PC-9 (cell line): ENCODE measurements around the gene C1QL4. TPM values are rescaled to one million over a fixed set of nuclear protein-coding genes. Genes with fewer than 3 reads are reported as not detected.

Source experiments
- BruUV-seq: library from RNA; stranded (reverse); fragments of 400-500 nt; replicated peaks from 2 replicates; lab custom pipeline; 2021; lab: Mats Ljungman, UMichigan
- CTCF ChIA-PET: fragments of 300-600 bp; sonication (Branson Sonifier 250); formaldehyde crosslinking; loops from one replicate; lab custom pipeline; 2022; ENCODE audit warnings: antibody characterized with exemption; lab: Charles Lee
- POLR2A ChIA-PET: fragments of 300-600 bp; sonication (Branson Sonifier 250); formaldehyde crosslinking; loops from one replicate; lab custom pipeline; 2022; ENCODE audit warnings: antibody characterized with exemption; ENCODE audit not compliant: unreplicated experiment; lab: Charles Lee
- DNase-seq, 2 experiments: peaks; one replicate each; pipeline versions ENCODE4 v3.0.0 to v3.0.0-alpha.2; 2015 to 2022; ENCODE audit warnings: mixed read lengths in 1 of 2
- H2AFZ ChIP-seq: fragments of 200-600 bp; sonication (generic); 2 replicates; pipeline ENCODE4 v1.8.1; 2017; ENCODE audit warnings: antibody characterized with exemption
- H3F3A ChIP-seq: fragments of 200-600 bp; sonication (generic); 2 replicates; pipeline ENCODE4 v1.8.1; 2017; ENCODE audit warnings: antibody characterized with exemption, mild to moderate bottlenecking, low read depth; ENCODE audit not compliant: insufficient read depth
- H3K27ac ChIP-seq: fragments of 200-600 bp; sonication (generic); 2 replicates; pipeline ENCODE4 v1.6.1; 2016; ENCODE audit warnings: mixed run types
- H3K27me3 ChIP-seq: fragments of 200-600 bp; sonication (generic); 2 replicates; pipeline ENCODE4 v1.6.1; 2016; ENCODE audit warnings: low read depth, mixed run types; ENCODE audit not compliant: insufficient read depth
- H3K36me3 ChIP-seq: fragments of 200-600 bp; sonication (generic); 2 replicates; pipeline ENCODE4 v1.6.1; 2016; ENCODE audit warnings: low read depth, mixed run types
- H3K4me1 ChIP-seq: fragments of 200-600 bp; sonication (generic); replicated peaks from 2 replicates; pipeline ENCODE4 v1.6.1; 2016; ENCODE audit warnings: mixed run types; ENCODE audit not compliant: insufficient read depth
- H3K4me2 ChIP-seq: fragments of 200-600 bp; sonication (generic); 2 replicates; pipeline ENCODE4 v1.6.1; 2017; ENCODE audit warnings: mixed run types
- H3K4me3 ChIP-seq: fragments of 200-600 bp; sonication (generic); 2 replicates; pipeline ENCODE4 v1.6.1; 2016; ENCODE audit warnings: mixed run types
- H3K79me2 ChIP-seq: fragments of 200-600 bp; sonication (generic); 2 replicates; pipeline ENCODE4 v1.6.1; 2017; ENCODE audit warnings: low read depth, mixed run types
- H3K9me2 ChIP-seq: fragments of 200-600 bp; sonication (generic); 2 replicates; pipeline ENCODE4 v1.8.1; 2017; ENCODE audit warnings: mild to moderate bottlenecking; ENCODE audit not compliant: insufficient read depth
- H3K9me3 ChIP-seq: fragments of 200-600 bp; sonication (generic); 2 replicates; pipeline ENCODE4 v1.8.1; 2016; ENCODE audit warnings: low read depth; ENCODE audit not compliant: insufficient read depth
- H4K20me1 ChIP-seq: fragments of 200-600 bp; sonication (generic); 2 replicates; pipeline ENCODE4 v1.8.1; 2017; ENCODE audit not compliant: insufficient read depth
- EZH2 ChIP-seq: fragments of 200-600 bp; sonication (generic); IDR thresholded peaks from 2 replicates; pipeline ENCODE4 v1.8.0; 2017; ENCODE audit warnings: antibody characterized with exemption, low read depth
- intact Hi-C: fragments of 100-400 bp; cut with micrococcal nuclease; formaldehyde crosslinking; loops from one replicate; pipeline ENCODE4 v1.10.0; 2022; ENCODE audit not compliant: unreplicated experiment
- total RNA-seq: library from RNA; stranded (reverse); gene quantifications from 2 replicates; pipeline ENCODE4 v1.2.3, GENCODE V29; 2021
- TF ChIP-seq, protein P1 (sequence below): fragments of 200-600 bp; sonication (generic); conservative IDR thresholded peaks from 2 replicates; pipeline ENCODE4 v1.6.1; 2017; ENCODE audit warnings: mixed run types, antibody characterized with exemption, mild to moderate bottlenecking, moderate library complexity

The C1QL4 gene
- total RNA-seq, 1 experiment from 2014 or later = 0.22 TPM

- Histone ChIP-seq H3K4me2 (peak overlapping the region; percentile 90), H2AFZ (peak overlapping the region; percentile 71; the same call in 1 of the 2 replicates), H3K4me3 (peak overlapping the region; percentile 62), H3K27ac (no peak overlapping the region), H3K9me3 (no peaks in the 10 kb centered on the region), H3K9me2 (no peaks in the 10 kb centered on the region), H3K4me1 (peaks cover 28% of the 10 kb centered on the region), H3K79me2 (no peaks in the 10 kb centered on the region), H3F3A (no peaks in the 10 kb centered on the region), H3K27me3 (peaks cover 37% of the 10 kb centered on the region), H3K36me3 (no peaks in the 10 kb centered on the region), H4K20me1 (no peaks in the 10 kb centered on the region)
- TF ChIP-seq, protein P1, sequence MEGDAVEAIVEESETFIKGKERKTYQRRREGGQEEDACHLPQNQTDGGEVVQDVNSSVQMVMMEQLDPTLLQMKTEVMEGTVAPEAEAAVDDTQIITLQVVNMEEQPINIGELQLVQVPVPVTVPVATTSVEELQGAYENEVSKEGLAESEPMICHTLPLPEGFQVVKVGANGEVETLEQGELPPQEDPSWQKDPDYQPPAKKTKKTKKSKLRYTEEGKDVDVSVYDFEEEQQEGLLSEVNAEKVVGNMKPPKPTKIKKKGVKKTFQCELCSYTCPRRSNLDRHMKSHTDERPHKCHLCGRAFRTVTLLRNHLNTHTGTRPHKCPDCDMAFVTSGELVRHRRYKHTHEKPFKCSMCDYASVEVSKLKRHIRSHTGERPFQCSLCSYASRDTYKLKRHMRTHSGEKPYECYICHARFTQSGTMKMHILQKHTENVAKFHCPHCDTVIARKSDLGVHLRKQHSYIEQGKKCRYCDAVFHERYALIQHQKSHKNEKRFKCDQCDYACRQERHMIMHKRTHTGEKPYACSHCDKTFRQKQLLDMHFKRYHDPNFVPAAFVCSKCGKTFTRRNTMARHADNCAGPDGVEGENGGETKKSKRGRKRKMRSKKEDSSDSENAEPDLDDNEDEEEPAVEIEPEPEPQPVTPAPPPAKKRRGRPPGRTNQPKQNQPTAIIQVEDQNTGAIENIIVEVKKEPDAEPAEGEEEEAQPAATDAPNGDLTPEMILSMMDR = peak; percentile 98
- TF ChIP-seq EZH2 = no peak
- no TSS peak for BruUV-seq
- peak in 1 of 2 experiments; percentile 88 for DNase-seq
- POLR2A ChIA-PET = interaction anchor here (0.5 to 0.7 kb wide), 5 partner anchors 19 to 393 kb away, joined by 3 to 7 read pairs (median 4); no protein-coding TSS in a partner anchor
- CTCF ChIA-PET = interaction anchor here (0.6 to 2.2 kb wide), 14 partner anchors 8 to 494 kb away, joined by 3 to 11 read pairs (median 5); partner anchors contain the start of genes C1QL4, SPATS2, TROAP and TUBA1C
- intact Hi-C loops = loop anchor here (2.0 to 5.0 kb wide), 2 partner anchors 59 to 275 kb away; partner anchors contain the start of gene PRPF40B
Observed at GRCh38 chr12:49347311-49348193, 10.6 kb upstream of the C1QL4 start.

DNA sequence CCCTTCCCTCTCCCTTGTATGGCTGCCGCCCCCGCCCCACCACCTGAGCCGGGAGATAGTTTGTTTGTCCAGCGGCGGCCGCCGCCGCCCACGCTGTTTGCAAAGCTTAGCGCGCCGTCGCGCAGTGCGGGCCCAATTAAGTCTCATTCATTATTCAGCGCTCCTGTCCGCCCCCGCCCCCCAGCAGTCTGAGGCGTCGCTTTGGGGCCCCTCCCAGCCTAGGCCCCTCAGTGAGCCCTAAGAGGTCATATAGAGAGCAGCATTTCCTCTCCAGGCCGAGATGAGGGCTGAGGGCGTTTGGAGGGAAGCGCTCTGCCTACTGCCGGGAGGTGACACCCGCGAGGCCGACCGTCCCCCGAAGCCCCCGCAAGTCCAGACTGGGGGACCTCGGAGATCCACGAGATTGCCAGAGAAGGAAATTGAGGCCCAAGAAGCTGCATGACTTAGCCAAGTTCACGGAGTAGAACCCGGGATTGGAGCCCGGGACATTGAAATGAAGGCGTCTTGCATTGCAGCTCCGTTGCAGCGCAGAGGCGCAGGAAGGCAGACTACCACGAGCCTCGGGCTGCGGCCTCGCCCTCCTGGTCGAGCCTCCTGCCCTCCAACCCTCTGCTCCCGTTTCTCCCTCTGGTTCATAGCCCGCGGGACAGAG, 9.8 kb upstream of the C1QL4 start, which contains the start of gene DNAJC22:
Gene DNAJC22, plus strand, starts transcription at position 230 of the 652 bp plus-strand sequence. CDS start 1,985 bp downstream, outside the sequence.
- Histone ChIP-seq H3K9me3 (no peaks in the 10 kb centered on the region), H3K4me3 (peak within 1 kb of the TSS; percentile 62), H3K4me2 (peak within 1 kb of the TSS; percentile 90), H3K4me1 (peaks cover 28% of the 10 kb centered on the region), H4K20me1 (no peaks in the 10 kb centered on the region), H3K27me3 (peaks cover 45% of the 10 kb centered on the region), H3K27ac (no peak within 1 kb of the TSS), H3K36me3 (no peaks in the 10 kb centered on the region), H3K79me2 (no peaks in the 10 kb centered on the region), H3F3A (peaks cover 4% of the 10 kb centered on the region; the same call in 1 of the 2 replicates), H2AFZ (peak within 1 kb of the TSS; percentile 71), H3K9me2 (no peaks in the 10 kb centered on the region)
- BruUV-seq = no TSS peak
- TF ChIP-seq, protein P1 = no peak
- peak; percentile 97; the same call in 1 of the 2 replicates for TF ChIP-seq EZH2
- POLR2A ChIA-PET = no interaction called here
- peak in 1 of 2 experiments; percentile 31 for DNase-seq
- intact Hi-C loops = loop anchor here (2.0 to 5.0 kb wide), 2 partner anchors 58 to 276 kb away; partner anchors contain the start of gene PRPF40B
- CTCF ChIA-PET = interaction anchor here (0.5 to 2.2 kb wide), 10 partner anchors 7 to 597 kb away, joined by 3 to 16 read pairs (median 6); partner anchors contain the start of gene TROAP
